Subcutaneous adipose tissue (tissue), 4 donors: ENCODE data around the gene RSPH4A. TPM values are rescaled to one million over a fixed set of nuclear protein-coding genes. Genes with fewer than 3 reads are reported as not detected.

ENCODE experiments used
- CTCF ChIP-seq: fragments of 450-650 bp; IDR thresholded peaks from one replicate; pipeline ENCODE4 v1.5.1; 2016; ENCODE audit warnings: low read depth, mild to moderate bottlenecking, control low read depth, antibody characterized with exemption, moderate library complexity
- total RNA-seq, 4 donors: library from RNA; depleted of rRNA; stranded (reverse); fragments of >200 nt; gene quantifications; one replicate each; pipeline ENCODE4 v1.1.0, GENCODE V29; 2016

RSPH4A gene
- total RNA-seq, 4 donors from 2014 or later: 0.17 to 0.22 TPM; not detected in 2

- no peak for TF ChIP-seq CTCF
Measured at GRCh38 chr6:116629563-116629981, 13.3 kb downstream of the RSPH4A start.

GRCh38 chr6:116631379-116631990 is 15.2 kb downstream of the RSPH4A start:
- TF ChIP-seq CTCF: no peak

GRCh38 chr6:116633685-116634084 is 17.4 kb downstream of the RSPH4A start:
- no peak for TF ChIP-seq CTCF

- no peak for TF ChIP-seq CTCF
Measured at GRCh38 chr6:116648156-116648555, 31.9 kb downstream of the RSPH4A start.

- TF ChIP-seq CTCF: no peak
Measured at GRCh38 chr6:116649129-116649528, 32.9 kb downstream of the RSPH4A start.

GRCh38 chr6:116651916-116652315 is 35.6 kb downstream of the RSPH4A start:
- no peak for TF ChIP-seq CTCF

GRCh38 chr6:116661594-116661993 is 45.3 kb downstream of the RSPH4A start:
- TF ChIP-seq CTCF: no peak
